WTC11 (cell line): ENCODE results near the gene VSIR. TPM values are rescaled to one million over a fixed set of nuclear protein-coding genes. Genes with fewer than 3 reads are reported as not detected.

ENCODE experiments used
- ATAC-seq: fragments of 200-7000 bp; cut with Tn5 transposase; 2 replicates; pipeline ENCODE4 v1.10.0; 2021; ENCODE audit warnings: mild to moderate bottlenecking, moderate library complexity
- CTCF ChIA-PET: fragments of 300-600 bp; sonication (Branson Sonifier 250); formaldehyde crosslinking; loops from one replicate; lab custom pipeline; 2021; ENCODE audit warnings: antibody characterized with exemption; lab: Charles Lee
- POLR2A ChIA-PET: fragments of 350-600 bp; sonication (Branson Sonifier 250); formaldehyde crosslinking; loops from one replicate; lab custom pipeline; 2021; ENCODE audit warnings: antibody characterized with exemption; lab: Charles Lee
- DNase-seq: peaks from one replicate; pipeline ENCODE4 v3.0.0; 2021; ENCODE audit warnings: low spot score
- H3K27ac Mint-ChIP-seq: 2 replicates; pipeline ENCODE4 v1.8.0; 2021; ENCODE audit warnings: mixed read lengths
- H3K27me3 Mint-ChIP-seq: 2 replicates; pipeline ENCODE4 v1.8.0; 2021; ENCODE audit warnings: low read depth, mild to moderate bottlenecking, moderate library complexity, mixed read lengths
- H3K36me3 Mint-ChIP-seq: 2 replicates; pipeline ENCODE4 v1.8.0; 2021; ENCODE audit warnings: mixed read lengths
- H3K4me1 Mint-ChIP-seq: 2 replicates; pipeline ENCODE4 v1.8.0; 2022; ENCODE audit warnings: mixed read lengths
- H3K4me3 Mint-ChIP-seq: 2 replicates; pipeline ENCODE4 v1.8.0; 2021; ENCODE audit warnings: mild to moderate bottlenecking, moderate library complexity, mixed read lengths
- H3K9me3 Mint-ChIP-seq: 2 replicates; pipeline ENCODE4 v1.8.0; 2021; ENCODE audit warnings: mixed read lengths
- CREM ChIP-seq: sonication (generic); formaldehyde crosslinking; IDR thresholded peaks from 2 replicates; pipeline ENCODE4 v1.8.1; 2022; ENCODE audit warnings: mild to moderate bottlenecking, missing genetic modification reagents, moderate library complexity
- FOXK1 ChIP-seq: sonication (generic); formaldehyde crosslinking; IDR thresholded peaks from 2 replicates; pipeline ENCODE4 v1.8.0; 2022; ENCODE audit warnings: mild to moderate bottlenecking, moderate library complexity, missing genetic modification reagents
- GABPB1 ChIP-seq: sonication (generic); formaldehyde crosslinking; IDR thresholded peaks from 2 replicates; pipeline ENCODE4 v1.8.1; 2023; ENCODE audit warnings: mild to moderate bottlenecking, missing genetic modification reagents
- GRHL2 ChIP-seq: fragments of 250-450 bp; sonication (Bioruptor Pico); IDR thresholded peaks from 2 replicates; pipeline ENCODE4 v1.8.0; 2022; ENCODE audit warnings: mild to moderate bottlenecking, moderate library complexity; ENCODE audit not compliant: insufficient replicate concordance, severe bottlenecking
- GTF2I ChIP-seq: fragments of 250-450 bp; sonication (Bioruptor Pico); conservative IDR thresholded peaks from 2 replicates; pipeline ENCODE4 v1.4.0; 2021; ENCODE audit warnings: mild to moderate bottlenecking
- MXD4 ChIP-seq: fragments of 250-450 bp; sonication (Bioruptor Pico); IDR thresholded peaks from 2 replicates; pipeline ENCODE4 v1.8.0; 2021; ENCODE audit warnings: mild to moderate bottlenecking, moderate library complexity, borderline replicate concordance
- MYBL2 ChIP-seq: sonication (generic); formaldehyde crosslinking; IDR thresholded peaks from 2 replicates; pipeline ENCODE4 v1.8.1; 2023; ENCODE audit warnings: mild to moderate bottlenecking, moderate library complexity, missing genetic modification reagents
- NFATC4 ChIP-seq: fragments of 250-450 bp; sonication (Bioruptor Pico); IDR thresholded peaks from 2 replicates; pipeline ENCODE4 v1.9.0; 2021; ENCODE audit warnings: mild to moderate bottlenecking
- NFE2L1 ChIP-seq: sonication (generic); formaldehyde crosslinking; IDR thresholded peaks from 2 replicates; pipeline ENCODE4 v1.8.1; 2023; ENCODE audit warnings: missing genetic modification reagents
- NR1H2 ChIP-seq: sonication (generic); formaldehyde crosslinking; IDR thresholded peaks from 2 replicates; pipeline ENCODE4 v1.9.0; 2021; ENCODE audit warnings: mild to moderate bottlenecking, moderate library complexity, missing genetic modification reagents
- SP1 ChIP-seq: sonication (generic); formaldehyde crosslinking; conservative IDR thresholded peaks from 2 replicates; pipeline ENCODE4 v1.8.1; 2022; ENCODE audit warnings: missing genetic modification reagents
- ZNF423 ChIP-seq: fragments of 250-450 bp; sonication (Bioruptor Pico); IDR thresholded peaks from 2 replicates; pipeline ENCODE4 v2.1.2; 2022; ENCODE audit warnings: mild to moderate bottlenecking, moderate library complexity
- total RNA-seq: library from RNA; stranded (reverse); gene quantifications from 3 replicates; pipeline ENCODE4 v1.2.3, GENCODE V29; 2021
- TF ChIP-seq, protein P1 (sequence below): fragments of 250-450 bp; sonication (Bioruptor Pico); IDR thresholded peaks from 2 replicates; pipeline ENCODE4 v1.9.0; 2021; ENCODE audit warnings: mild to moderate bottlenecking, borderline replicate concordance
- TF ChIP-seq, protein P2 (sequence below): sonication (generic); formaldehyde crosslinking; IDR thresholded peaks from 2 replicates; pipeline ENCODE4 v1.8.0; 2022; ENCODE audit warnings: mild to moderate bottlenecking, missing genetic modification reagents
- TF ChIP-seq, protein P3 (sequence below): fragments of 250-450 bp; sonication (Bioruptor Pico); IDR thresholded peaks from 2 replicates; pipeline ENCODE4 v1.9.0; 2021; ENCODE audit warnings: mild to moderate bottlenecking
- TF ChIP-seq, protein P4 (sequence below): sonication (generic); formaldehyde crosslinking; IDR thresholded peaks from 2 replicates; pipeline ENCODE4 v1.8.0; 2023; ENCODE audit warnings: missing genetic modification reagents, mild to moderate bottlenecking, borderline replicate concordance
- TF ChIP-seq, protein P5 (sequence below): sonication (generic); formaldehyde crosslinking; IDR thresholded peaks from 2 replicates; pipeline ENCODE4 v1.8.1; 2022; ENCODE audit warnings: missing genetic modification reagents, borderline replicate concordance
- TF ChIP-seq, protein P6 (sequence below): fragments of 250-450 bp; sonication (Bioruptor Pico); IDR thresholded peaks from 2 replicates; pipeline ENCODE4 v1.9.0; 2021; ENCODE audit warnings: mild to moderate bottlenecking

The VSIR gene
- total RNA-seq, 1 experiment from 2014 or later, result 0.74 TPM

DNA sequence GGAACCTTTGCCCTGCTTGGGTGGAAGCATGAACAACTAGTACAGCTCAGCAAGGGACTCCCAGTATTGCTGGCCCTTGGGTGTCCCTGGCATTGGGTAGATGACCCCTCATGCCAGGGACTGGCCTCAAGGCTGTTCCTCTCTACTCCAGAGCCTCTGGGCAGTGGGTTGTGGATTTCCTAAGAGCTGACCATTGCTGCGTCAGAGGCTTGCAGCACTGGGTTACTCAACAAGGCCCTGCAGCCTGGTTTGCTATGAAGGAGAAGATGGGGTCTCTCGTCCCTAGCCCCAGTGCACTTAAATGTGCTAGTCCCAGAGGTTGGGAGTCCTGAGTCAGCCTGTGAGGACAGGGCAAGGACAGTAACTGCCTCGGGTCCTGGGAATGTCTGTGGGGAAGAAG lies 2.5 kb downstream of the VSIR start (continued):
- TF ChIP-seq, protein P1, sequence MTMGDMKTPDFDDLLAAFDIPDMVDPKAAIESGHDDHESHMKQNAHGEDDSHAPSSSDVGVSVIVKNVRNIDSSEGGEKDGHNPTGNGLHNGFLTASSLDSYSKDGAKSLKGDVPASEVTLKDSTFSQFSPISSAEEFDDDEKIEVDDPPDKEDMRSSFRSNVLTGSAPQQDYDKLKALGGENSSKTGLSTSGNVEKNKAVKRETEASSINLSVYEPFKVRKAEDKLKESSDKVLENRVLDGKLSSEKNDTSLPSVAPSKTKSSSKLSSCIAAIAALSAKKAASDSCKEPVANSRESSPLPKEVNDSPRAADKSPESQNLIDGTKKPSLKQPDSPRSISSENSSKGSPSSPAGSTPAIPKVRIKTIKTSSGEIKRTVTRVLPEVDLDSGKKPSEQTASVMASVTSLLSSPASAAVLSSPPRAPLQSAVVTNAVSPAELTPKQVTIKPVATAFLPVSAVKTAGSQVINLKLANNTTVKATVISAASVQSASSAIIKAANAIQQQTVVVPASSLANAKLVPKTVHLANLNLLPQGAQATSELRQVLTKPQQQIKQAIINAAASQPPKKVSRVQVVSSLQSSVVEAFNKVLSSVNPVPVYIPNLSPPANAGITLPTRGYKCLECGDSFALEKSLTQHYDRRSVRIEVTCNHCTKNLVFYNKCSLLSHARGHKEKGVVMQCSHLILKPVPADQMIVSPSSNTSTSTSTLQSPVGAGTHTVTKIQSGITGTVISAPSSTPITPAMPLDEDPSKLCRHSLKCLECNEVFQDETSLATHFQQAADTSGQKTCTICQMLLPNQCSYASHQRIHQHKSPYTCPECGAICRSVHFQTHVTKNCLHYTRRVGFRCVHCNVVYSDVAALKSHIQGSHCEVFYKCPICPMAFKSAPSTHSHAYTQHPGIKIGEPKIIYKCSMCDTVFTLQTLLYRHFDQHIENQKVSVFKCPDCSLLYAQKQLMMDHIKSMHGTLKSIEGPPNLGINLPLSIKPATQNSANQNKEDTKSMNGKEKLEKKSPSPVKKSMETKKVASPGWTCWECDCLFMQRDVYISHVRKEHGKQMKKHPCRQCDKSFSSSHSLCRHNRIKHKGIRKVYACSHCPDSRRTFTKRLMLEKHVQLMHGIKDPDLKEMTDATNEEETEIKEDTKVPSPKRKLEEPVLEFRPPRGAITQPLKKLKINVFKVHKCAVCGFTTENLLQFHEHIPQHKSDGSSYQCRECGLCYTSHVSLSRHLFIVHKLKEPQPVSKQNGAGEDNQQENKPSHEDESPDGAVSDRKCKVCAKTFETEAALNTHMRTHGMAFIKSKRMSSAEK (CRISPR knock-in tag), result no peak
- TF ChIP-seq, protein P2, sequence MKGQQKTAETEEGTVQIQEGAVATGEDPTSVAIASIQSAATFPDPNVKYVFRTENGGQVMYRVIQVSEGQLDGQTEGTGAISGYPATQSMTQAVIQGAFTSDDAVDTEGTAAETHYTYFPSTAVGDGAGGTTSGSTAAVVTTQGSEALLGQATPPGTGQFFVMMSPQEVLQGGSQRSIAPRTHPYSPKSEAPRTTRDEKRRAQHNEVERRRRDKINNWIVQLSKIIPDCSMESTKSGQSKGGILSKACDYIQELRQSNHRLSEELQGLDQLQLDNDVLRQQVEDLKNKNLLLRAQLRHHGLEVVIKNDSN (CRISPR knock-in tag), result no peak
- TF ChIP-seq NFATC4 (no peak), MXD4 (CRISPR knock-in tag) (no peak), GTF2I (CRISPR knock-in tag) (no peak), NFE2L1 (no peak), FOXK1 (CRISPR knock-in tag) (no peak)
- TF ChIP-seq, protein P3, sequence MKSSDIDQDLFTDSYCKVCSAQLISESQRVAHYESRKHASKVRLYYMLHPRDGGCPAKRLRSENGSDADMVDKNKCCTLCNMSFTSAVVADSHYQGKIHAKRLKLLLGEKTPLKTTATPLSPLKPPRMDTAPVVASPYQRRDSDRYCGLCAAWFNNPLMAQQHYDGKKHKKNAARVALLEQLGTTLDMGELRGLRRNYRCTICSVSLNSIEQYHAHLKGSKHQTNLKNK (CRISPR knock-in tag), result no peak

DNA sequence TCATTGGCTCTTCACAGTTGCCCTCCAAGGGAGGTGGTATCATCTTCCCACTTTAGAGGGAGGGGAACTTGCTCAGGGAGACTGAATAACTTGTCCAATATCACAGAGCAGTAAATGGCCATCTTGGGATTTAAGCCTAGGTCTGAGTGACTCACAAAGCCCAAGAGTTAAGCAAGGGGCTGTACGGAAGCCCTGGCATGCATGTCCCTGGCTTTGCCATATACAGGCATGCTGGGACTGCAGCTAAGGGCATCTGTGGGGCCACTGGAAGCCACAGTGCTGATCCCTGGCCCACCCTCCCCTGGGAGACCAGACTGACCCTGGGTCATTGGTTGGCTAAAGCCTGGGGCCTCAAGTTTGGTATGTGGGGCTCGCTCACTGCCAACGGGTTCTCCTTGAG lies 3.1 kb downstream of the VSIR start:
- ATAC-seq (no peak), DNase-seq (no peak)
- Mint-ChIP-seq H3K27me3 (peaks cover 29% of the 10 kb centered on the region), H3K4me3 (no peak overlapping the region), H3K27ac (no peak overlapping the region), H3K9me3 (no peaks in the 10 kb centered on the region), H3K36me3 (no peaks in the 10 kb centered on the region), H3K4me1 (peaks cover 6% of the 10 kb centered on the region)
- POLR2A ChIA-PET, result no interaction called here
- no peak for TF ChIP-seq ZNF423
- no peak for TF ChIP-seq CREM (CRISPR knock-in tag)
- no peak for TF ChIP-seq NR1H2
- no peak for TF ChIP-seq SP1
- TF ChIP-seq, protein P4, sequence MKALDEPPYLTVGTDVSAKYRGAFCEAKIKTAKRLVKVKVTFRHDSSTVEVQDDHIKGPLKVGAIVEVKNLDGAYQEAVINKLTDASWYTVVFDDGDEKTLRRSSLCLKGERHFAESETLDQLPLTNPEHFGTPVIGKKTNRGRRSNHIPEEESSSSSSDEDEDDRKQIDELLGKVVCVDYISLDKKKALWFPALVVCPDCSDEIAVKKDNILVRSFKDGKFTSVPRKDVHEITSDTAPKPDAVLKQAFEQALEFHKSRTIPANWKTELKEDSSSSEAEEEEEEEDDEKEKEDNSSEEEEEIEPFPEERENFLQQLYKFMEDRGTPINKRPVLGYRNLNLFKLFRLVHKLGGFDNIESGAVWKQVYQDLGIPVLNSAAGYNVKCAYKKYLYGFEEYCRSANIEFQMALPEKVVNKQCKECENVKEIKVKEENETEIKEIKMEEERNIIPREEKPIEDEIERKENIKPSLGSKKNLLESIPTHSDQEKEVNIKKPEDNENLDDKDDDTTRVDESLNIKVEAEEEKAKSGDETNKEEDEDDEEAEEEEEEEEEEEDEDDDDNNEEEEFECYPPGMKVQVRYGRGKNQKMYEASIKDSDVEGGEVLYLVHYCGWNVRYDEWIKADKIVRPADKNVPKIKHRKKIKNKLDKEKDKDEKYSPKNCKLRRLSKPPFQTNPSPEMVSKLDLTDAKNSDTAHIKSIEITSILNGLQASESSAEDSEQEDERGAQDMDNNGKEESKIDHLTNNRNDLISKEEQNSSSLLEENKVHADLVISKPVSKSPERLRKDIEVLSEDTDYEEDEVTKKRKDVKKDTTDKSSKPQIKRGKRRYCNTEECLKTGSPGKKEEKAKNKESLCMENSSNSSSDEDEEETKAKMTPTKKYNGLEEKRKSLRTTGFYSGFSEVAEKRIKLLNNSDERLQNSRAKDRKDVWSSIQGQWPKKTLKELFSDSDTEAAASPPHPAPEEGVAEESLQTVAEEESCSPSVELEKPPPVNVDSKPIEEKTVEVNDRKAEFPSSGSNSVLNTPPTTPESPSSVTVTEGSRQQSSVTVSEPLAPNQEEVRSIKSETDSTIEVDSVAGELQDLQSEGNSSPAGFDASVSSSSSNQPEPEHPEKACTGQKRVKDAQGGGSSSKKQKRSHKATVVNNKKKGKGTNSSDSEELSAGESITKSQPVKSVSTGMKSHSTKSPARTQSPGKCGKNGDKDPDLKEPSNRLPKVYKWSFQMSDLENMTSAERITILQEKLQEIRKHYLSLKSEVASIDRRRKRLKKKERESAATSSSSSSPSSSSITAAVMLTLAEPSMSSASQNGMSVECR, result no peak
- TF ChIP-seq GRHL2 (CRISPR knock-in tag), result no peak
- TF ChIP-seq, protein P5, sequence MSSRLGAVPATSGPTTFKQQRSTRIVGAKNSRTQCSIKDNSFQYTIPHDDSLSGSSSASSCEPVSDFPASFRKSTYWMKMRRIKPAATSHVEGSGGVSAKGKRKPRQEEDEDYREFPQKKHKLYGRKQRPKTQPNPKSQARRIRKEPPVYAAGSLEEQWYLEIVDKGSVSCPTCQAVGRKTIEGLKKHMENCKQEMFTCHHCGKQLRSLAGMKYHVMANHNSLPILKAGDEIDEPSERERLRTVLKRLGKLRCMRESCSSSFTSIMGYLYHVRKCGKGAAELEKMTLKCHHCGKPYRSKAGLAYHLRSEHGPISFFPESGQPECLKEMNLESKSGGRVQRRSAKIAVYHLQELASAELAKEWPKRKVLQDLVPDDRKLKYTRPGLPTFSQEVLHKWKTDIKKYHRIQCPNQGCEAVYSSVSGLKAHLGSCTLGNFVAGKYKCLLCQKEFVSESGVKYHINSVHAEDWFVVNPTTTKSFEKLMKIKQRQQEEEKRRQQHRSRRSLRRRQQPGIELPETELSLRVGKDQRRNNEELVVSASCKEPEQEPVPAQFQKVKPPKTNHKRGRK (CRISPR knock-in tag), result no peak
- TF ChIP-seq MYBL2 (CRISPR knock-in tag), result no peak
- TF ChIP-seq, protein P6, sequence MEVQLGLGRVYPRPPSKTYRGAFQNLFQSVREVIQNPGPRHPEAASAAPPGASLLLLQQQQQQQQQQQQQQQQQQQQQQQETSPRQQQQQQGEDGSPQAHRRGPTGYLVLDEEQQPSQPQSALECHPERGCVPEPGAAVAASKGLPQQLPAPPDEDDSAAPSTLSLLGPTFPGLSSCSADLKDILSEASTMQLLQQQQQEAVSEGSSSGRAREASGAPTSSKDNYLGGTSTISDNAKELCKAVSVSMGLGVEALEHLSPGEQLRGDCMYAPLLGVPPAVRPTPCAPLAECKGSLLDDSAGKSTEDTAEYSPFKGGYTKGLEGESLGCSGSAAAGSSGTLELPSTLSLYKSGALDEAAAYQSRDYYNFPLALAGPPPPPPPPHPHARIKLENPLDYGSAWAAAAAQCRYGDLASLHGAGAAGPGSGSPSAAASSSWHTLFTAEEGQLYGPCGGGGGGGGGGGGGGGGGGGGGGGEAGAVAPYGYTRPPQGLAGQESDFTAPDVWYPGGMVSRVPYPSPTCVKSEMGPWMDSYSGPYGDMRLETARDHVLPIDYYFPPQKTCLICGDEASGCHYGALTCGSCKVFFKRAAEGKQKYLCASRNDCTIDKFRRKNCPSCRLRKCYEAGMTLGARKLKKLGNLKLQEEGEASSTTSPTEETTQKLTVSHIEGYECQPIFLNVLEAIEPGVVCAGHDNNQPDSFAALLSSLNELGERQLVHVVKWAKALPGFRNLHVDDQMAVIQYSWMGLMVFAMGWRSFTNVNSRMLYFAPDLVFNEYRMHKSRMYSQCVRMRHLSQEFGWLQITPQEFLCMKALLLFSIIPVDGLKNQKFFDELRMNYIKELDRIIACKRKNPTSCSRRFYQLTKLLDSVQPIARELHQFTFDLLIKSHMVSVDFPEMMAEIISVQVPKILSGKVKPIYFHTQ, result no peak
- TF ChIP-seq GABPB1 (CRISPR knock-in tag), result no peak
- CTCF ChIA-PET, result no interaction called here
